ENCODE measurements around the gene ZNF593OS.

Gene ZNF593OS

DNA sequence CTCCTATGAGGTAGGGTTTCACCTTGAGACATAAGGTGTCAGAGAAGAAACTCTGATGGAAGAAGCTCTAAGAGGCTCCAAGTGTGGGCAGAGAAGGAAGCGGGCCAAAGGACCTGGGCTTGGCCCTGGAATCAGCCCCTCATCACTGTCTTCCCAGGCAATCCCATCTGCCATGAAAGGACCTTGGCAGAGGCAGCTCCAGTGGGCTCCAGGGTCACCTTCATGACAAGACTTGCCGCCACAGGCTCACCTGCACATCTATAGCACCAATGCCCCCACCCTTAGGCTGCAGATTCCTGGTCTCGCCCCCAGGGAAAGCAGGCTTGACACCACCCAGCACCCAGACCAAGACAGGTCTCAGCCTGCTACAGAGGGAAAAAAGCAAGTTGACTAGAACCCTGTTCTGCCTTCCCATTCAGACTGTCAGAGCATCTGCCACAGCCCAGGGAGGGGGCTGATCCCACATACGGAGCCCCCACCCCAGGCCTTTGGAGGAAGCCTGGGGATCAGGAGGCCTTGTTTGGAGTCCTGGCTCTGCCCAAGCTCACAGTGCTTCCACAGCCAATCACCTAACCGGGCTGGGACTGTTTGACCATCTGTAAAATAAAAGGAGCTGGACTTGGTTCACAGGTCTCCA lies 13.2 kb downstream of the ZNF593OS start:
- no peak for DNase-seq

DNA sequence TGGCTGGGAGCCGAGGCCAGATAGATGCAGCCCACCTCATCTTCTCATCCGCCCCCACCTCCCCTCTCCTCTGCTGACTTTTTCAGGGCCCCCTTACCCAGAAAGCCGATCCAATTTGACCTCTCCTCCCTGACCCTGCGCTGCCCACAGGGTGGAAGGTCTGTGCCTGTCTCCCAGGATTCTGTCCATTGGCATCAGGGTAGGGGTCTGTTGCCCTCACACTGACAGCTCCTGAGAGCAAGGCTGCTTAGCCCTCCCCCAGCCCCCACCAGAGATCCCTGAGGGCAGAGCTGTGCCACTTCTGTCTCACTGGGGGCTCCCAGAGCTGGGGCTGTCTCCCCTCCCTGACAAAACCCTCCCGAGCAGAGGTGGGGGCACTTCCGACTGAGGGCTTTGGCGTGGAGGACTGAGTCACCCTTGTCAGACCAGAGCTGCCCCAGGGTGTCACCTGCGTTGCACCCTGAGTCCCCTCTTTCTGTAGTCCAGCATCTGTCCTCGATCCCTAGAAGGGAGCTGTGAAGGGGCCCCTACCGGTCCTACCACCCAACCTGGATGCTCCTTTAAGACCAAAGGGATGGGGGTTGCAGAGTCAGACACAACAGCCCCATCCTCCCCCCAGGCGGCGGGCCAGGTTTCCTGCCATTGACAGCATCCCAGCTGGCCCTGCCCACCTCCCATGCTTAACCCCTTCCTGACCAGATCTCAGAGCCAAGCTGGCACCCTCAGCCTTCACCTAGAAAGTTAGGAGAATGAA lies 15.2 kb downstream of the ZNF593OS start:
- no peak for DNase-seq

DNA sequence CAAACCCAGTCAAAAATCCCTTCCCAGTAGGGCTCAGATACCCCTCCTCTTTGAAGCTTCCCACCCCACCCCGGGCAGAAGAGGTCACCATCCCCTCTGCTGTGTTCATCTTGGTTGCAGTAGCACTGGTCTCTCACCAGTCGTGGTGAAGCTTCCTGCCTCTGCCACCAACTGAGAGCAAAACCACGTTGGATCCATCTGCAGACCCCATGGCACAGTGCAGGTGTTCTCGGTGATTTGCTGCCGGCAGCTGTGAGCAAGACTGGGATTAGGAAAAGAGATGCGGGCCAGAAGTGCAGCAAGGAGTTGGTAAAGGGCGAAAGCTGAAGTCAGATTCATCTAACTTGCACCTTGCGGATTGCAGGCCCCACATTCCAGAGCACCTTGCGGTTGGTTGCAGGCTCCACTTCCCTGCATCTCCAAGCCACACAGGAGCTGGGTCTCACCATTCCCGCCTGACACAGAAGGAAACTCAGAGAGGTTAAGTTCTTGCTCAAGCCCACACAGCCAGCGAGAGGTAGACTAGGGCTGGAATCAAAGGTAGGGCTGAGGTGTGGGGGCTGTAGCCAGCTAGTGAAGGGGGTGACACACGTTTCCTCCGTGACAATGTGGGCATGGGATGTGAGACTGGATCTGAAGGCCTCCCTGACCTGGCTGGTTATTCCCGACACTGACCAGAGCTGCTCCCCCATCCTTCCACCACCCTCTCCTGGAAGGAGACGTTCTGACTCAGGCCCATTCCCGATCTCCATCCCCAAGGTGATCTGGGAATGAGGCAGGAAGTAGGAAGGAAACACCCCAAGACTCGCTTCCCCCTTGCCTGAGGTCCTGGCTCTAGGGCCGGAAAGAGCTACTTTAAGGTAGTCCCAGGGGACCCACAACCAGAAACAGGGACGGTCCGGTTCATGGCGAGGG lies 16.0 kb downstream of the ZNF593OS start:
- DNase-seq, result no peak

DNA sequence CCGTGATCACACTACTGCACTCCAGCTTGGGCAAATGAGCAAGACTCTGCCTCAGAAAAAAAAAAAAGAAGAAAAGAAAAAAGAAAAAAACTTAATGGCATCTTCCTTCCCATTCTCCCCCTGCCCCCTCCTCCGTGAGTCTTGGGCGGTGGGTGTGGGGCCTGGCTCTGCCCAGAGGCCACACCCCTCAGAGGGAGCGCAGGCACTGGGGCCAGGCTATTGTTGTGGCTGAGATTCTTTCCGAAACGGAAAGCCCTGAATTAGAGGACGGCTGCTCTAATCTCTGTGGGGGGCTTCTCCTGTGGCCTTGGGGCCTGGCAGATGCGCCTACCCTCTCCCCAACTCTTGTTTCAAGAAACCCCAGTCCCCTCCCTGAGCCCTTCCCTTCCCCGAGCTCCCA lies 16.9 kb downstream of the ZNF593OS start:
- no peak for DNase-seq

- DNase-seq, result no peak
These were observed 17.6 kb downstream of the ZNF593OS start for GRCh38 chr1:26153966-26154532.

- DNase-seq, result no peak
These were observed 22.7 kb downstream of the ZNF593OS start for GRCh38 chr1:26148887-26149286.

DNA sequence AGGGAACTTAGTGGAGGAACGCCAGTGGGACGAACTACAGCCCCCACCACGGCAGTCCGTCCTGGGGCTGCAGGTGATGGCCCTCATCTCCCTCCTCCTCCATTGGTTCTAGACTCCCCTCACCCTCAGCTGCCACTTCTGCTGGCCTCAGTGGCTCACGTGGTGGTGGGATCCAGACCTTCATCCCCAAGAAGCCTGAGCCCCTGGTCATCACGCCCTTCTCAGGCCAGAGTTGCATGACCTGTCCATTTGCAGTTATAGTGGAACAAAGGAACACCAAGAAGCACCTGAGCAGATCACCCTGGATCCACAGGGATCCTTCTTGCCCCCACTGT lies 25.7 kb downstream of the ZNF593OS start:
- DNase-seq, result no peak

DNA sequence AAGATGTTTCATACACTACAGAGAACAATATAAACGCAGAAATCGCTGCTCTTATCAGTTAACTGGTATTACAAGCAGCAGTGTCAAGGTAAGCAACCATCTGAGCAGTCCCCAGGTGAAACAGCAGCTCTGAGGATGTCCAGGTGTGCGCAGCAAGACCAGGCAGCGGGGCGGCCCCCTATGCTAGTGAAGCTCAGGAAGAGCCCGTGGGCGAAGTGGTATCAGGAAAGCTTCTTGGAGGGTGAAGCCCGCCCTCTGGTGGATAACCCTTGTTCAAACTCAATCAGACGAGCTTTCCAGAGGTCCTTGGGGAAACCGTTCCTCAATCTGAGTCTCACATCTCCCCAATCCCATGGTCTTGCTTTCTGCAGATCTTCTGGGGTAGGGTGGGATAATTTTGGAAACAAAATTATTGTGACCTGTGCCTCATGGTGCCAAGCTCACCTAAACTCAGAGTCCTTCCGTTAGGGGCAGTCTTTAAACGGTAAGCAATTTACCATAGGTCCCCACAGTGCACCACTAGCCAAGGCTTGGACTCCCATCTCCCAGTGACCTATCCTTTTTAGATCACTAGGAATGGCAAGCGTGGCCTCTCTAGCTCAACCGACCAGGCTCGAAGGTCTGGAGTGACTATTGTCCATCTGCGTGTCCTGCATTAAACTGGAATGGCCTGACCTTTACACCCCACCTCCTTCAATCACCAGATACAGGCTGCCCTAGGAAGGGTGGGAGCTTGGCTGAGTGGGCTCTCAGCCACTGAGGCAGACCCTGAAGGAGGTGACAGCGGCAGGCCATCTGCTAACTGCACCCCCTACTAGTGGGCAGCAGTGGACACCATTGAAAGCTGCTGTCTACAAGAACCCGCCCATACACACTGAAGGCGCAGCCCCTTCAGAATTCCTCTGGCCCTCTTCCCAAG lies 26.3 kb downstream of the ZNF593OS start:
- DNase-seq, result peak; percentile 32

DNA sequence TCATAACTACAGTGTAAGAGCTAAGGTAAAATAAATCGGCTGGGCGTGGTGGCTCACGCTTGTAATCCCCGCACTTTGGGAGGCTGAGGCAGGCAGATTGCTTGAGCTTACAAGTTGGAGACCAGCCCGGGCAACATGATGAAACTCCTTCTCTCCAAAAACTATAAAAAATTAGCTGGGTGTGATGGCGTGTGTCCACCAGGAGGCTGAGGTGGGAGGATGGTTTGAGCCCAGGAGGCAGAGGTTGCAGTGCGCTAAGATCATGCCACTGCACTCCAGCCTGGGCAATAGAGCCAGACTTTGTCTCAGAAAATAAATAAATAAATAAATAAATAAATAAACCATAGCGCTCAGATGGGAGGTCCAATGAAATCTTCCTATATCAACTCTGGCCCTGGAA lies 29.5 kb downstream of the ZNF593OS start:
- DNase-seq, result no peak

GRCh38 chr1:26138974-26139558 lies 32.6 kb downstream of the ZNF593OS start:
- no peak for DNase-seq

- no peak for DNase-seq
These were observed 37.2 kb downstream of the ZNF593OS start for GRCh38 chr1:26134466-26134865.

GRCh38 chr1:26132834-26133167 lies 38.8 kb downstream of the ZNF593OS start:
- no peak for DNase-seq

GRCh38 chr1:26132128-26132833 lies 39.4 kb downstream of the ZNF593OS start:
- no peak for DNase-seq

- no peak for DNase-seq
These were observed 40.9 kb downstream of the ZNF593OS start for GRCh38 chr1:26130695-26131094.

- DNase-seq, result no peak
These were observed 41.9 kb downstream of the ZNF593OS start for GRCh38 chr1:26129778-26130177.

DNA sequence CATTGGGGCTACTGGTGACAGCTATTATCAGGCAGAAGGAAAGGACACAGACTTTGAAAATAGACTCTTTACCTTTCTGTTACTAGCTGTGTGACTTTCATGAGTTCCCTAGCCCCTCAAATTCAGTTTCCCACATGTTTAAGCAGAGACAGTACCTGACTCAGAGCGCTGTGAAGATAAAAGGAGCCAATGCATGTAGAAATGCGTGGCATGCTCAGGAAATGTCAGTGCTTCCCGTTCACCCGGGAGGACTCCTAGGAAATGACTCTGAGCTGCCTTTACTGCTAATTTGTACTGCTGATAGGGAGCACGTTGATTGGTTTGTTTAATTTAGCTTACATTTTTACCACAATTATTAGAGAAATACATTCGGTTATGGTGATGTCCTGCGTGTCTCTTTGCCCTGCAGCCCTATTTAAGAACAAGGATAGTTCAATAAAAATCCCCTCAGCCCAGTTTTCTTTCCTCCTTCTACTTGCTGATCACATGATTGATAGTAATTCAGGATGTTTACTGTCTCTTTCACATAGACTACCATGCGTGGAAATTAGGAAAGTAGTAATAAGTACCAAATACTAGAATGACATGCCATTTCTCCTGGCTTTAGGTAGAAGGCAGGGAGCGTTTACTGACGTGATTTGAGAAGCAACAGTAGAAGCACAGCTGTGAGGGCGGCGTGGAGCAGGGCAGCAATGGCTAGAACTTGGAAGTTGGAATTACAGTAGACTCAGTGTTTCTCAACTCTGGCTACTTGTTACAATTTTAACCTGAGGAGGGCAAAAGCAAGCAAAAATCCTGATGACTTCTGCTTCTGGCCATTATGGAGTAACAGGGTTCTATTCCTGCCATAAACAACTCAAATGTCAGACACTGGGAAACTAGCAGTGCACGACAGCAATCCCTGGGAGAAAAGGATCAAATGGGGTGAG lies 44.1 kb downstream of the ZNF593OS start:
- no peak for DNase-seq

DNA sequence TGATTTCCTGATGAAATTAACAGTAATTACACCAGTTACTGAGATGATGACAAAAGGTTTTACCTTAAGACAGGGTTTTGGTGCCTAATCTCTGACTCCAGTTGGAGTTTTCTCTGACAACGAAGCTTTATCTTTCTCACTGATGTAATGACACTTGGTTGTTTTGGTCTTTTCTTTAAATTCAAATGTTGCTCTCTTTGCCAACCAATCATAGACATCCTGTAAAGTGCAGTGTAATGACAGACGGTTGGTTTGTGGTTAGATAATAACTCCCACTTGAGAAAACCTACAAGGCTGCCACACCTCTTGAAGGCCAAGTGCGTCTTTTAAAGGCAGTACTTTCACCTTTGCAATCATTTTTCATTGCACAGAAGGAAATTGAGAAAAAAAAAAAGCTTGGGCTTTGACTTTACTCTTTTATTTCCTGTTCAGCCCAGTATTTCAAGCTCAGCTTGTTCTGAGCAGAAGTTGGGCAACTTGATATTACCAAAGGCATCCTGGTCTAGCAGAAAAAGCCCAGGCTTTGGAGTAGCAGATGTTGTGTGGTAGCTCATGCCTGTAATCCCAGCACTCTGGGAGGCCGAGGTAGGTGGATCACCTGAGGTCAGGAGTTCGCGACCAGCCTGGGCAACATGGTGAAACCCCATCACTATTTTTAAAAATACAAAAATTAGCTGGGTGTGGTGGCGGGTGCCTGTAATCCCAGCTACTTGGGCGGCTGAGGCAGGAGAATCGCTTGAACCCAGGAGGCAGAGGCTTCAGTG lies 45.1 kb downstream of the ZNF593OS start:
- DNase-seq, result peak; percentile 74

DNA sequence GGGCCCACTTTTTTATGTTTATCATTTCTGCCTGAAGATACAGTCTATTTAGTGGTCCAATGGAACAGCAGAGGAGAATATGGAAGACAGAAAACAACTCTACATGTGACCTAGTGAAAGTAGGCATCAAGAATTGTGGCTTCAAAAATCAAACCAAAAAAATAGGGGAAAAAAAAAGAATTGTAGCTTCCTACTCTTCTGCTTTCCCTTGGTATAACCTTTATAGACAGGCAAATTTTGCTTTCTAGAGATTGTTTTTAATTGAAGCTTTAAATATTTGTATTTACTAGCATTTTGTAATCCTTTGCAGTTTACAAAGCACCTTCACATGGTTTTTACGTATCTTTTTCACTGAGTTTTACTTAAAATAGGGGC lies 45.7 kb downstream of the ZNF593OS start:
- DNase-seq, result no peak

DNA sequence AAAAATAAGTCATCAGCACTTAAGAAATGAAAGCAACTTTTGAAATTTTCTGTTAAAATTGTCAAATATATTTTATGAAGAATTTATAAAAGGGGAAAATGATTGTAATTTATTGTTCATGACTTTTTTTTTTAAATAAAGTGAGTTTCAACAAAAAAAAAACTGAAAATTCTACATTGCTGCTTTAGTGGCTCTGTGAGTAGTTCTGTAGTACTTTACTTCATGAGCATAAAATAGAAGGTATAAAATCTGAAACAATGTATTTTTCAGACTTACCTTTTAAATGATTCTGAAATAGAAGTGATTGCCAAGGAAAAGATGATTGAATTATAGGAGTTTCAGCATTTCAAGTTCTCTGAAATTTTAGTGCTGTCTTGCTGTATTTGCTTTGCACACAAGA lies 46.2 kb downstream of the ZNF593OS start:
- DNase-seq, result no peak
